Measurements from ENCODE around the gene HDAC4.

DNA sequence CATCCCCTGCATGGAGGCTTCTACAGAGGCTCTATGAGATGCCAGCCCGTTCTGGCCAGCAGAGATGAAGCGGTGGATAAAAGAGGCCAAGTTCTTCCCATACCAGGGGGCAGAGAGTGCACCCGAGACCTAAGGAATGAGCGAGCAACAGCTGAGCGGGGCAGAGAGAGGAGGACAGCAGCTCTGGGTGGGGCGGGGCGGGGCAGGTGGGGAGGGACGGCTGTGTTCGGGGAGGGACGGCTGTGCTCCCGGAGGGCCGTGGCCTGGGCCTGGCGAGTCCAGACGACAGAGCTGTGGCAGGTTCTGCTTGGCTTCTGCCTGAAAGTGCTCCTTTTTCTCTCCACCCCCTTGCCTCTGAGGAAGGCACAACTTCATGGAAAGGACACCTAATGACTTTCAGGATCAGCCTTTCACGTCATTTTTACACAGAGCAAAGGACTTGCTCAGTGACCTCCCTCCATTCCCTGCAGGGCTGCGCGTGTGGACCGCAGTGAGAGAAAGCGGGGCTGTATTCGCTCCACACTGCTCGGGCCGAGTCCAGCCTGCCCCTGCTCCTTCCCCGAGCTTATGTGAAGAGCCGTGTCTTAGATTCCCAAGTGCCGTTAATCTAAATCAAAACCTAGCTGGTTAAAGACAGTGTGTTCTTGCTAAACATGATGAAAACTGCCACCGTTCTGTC lies 232.9 kb downstream of the HDAC4 start:
- TF ChIP-seq TAF1 (conservative IDR thresholded peaks at IDR 0.05) (no peak), YY1 (IDR thresholded peaks at IDR 0.05) (no peak), FOXA1 (IDR thresholded peaks at IDR 0.05) (no peak), RAD21 (IDR thresholded peaks at IDR 0.05) (no peak), GABPA (IDR thresholded peaks at IDR 0.05 in 1 of 2, conservative IDR thresholded peaks at IDR 0.05 in 1 of 2) (no peak), HNF4A (conservative IDR thresholded peaks at IDR 0.05) (no peak)
- TF ChIP-seq, protein P1, sequence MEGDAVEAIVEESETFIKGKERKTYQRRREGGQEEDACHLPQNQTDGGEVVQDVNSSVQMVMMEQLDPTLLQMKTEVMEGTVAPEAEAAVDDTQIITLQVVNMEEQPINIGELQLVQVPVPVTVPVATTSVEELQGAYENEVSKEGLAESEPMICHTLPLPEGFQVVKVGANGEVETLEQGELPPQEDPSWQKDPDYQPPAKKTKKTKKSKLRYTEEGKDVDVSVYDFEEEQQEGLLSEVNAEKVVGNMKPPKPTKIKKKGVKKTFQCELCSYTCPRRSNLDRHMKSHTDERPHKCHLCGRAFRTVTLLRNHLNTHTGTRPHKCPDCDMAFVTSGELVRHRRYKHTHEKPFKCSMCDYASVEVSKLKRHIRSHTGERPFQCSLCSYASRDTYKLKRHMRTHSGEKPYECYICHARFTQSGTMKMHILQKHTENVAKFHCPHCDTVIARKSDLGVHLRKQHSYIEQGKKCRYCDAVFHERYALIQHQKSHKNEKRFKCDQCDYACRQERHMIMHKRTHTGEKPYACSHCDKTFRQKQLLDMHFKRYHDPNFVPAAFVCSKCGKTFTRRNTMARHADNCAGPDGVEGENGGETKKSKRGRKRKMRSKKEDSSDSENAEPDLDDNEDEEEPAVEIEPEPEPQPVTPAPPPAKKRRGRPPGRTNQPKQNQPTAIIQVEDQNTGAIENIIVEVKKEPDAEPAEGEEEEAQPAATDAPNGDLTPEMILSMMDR (IDR thresholded peaks at IDR 0.05; ENCODE audit: low read depth, low read length, missing input control), result no peak
- TF ChIP-seq, protein P2, sequence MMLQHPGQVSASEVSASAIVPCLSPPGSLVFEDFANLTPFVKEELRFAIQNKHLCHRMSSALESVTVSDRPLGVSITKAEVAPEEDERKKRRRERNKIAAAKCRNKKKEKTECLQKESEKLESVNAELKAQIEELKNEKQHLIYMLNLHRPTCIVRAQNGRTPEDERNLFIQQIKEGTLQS (IDR thresholded peaks at IDR 0.05), result no peak
- TF ChIP-seq, protein P3, sequence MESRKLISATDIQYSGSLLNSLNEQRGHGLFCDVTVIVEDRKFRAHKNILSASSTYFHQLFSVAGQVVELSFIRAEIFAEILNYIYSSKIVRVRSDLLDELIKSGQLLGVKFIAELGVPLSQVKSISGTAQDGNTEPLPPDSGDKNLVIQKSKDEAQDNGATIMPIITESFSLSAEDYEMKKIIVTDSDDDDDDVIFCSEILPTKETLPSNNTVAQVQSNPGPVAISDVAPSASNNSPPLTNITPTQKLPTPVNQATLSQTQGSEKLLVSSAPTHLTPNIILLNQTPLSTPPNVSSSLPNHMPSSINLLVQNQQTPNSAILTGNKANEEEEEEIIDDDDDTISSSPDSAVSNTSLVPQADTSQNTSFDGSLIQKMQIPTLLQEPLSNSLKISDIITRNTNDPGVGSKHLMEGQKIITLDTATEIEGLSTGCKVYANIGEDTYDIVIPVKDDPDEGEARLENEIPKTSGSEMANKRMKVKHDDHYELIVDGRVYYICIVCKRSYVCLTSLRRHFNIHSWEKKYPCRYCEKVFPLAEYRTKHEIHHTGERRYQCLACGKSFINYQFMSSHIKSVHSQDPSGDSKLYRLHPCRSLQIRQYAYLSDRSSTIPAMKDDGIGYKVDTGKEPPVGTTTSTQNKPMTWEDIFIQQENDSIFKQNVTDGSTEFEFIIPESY (IDR thresholded peaks at IDR 0.05), result no peak
- TF ChIP-seq, protein P4, sequence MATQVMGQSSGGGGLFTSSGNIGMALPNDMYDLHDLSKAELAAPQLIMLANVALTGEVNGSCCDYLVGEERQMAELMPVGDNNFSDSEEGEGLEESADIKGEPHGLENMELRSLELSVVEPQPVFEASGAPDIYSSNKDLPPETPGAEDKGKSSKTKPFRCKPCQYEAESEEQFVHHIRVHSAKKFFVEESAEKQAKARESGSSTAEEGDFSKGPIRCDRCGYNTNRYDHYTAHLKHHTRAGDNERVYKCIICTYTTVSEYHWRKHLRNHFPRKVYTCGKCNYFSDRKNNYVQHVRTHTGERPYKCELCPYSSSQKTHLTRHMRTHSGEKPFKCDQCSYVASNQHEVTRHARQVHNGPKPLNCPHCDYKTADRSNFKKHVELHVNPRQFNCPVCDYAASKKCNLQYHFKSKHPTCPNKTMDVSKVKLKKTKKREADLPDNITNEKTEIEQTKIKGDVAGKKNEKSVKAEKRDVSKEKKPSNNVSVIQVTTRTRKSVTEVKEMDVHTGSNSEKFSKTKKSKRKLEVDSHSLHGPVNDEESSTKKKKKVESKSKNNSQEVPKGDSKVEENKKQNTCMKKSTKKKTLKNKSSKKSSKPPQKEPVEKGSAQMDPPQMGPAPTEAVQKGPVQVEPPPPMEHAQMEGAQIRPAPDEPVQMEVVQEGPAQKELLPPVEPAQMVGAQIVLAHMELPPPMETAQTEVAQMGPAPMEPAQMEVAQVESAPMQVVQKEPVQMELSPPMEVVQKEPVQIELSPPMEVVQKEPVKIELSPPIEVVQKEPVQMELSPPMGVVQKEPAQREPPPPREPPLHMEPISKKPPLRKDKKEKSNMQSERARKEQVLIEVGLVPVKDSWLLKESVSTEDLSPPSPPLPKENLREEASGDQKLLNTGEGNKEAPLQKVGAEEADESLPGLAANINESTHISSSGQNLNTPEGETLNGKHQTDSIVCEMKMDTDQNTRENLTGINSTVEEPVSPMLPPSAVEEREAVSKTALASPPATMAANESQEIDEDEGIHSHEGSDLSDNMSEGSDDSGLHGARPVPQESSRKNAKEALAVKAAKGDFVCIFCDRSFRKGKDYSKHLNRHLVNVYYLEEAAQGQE (IDR thresholded peaks at IDR 0.05), result no peak
